Stimulated activated CD8-positive, alpha-beta memory T cell treated with anti-CD3 and anti-CD28 coated beads, Interleukin-15, amount 100 ng/mL, for 24 hours (primary cell): Measurements from ENCODE around the gene CLNK.

Source experiments
- DNase-seq: peaks from one replicate; pipeline ENCODE4 v3.0.0-alpha.2; 2020; ENCODE audit warnings: low read depth

Gene CLNK

GRCh38 chr4:10612476-10612875 lies 72.1 kb downstream of the CLNK start:
- no peak for DNase-seq

- DNase-seq = no peak
Measured at GRCh38 chr4:10611673-10612072, 72.9 kb downstream of the CLNK start.

- DNase-seq = no peak
Measured at GRCh38 chr4:10608501-10609219, 75.9 kb downstream of the CLNK start.

GRCh38 chr4:10607206-10607605 lies 77.4 kb downstream of the CLNK start:
- DNase-seq = no peak

GRCh38 chr4:10606483-10607155 lies 77.9 kb downstream of the CLNK start:
- DNase-seq = no peak

- DNase-seq = no peak
Measured at GRCh38 chr4:10605746-10606482, 78.7 kb downstream of the CLNK start.

GRCh38 chr4:10605031-10605430 lies 79.5 kb downstream of the CLNK start:
- no peak for DNase-seq

GRCh38 chr4:10599574-10599973 lies 85.0 kb downstream of the CLNK start:
- no peak for DNase-seq

GRCh38 chr4:10598829-10599228 lies 85.7 kb downstream of the CLNK start:
- DNase-seq = no peak

GRCh38 chr4:10596586-10597290 lies 87.8 kb downstream of the CLNK start:
- DNase-seq = no peak

- no peak for DNase-seq
Measured at GRCh38 chr4:10593130-10593529, 91.4 kb downstream of the CLNK start.

- DNase-seq = no peak
Measured at GRCh38 chr4:10590896-10591295, 93.7 kb downstream of the CLNK start.

- DNase-seq = no peak
Measured at GRCh38 chr4:10589799-10590198, 94.8 kb downstream of the CLNK start.

GRCh38 chr4:10589321-10589720 lies 95.2 kb downstream of the CLNK start:
- DNase-seq = no peak

GRCh38 chr4:10587697-10588096 lies 96.9 kb downstream of the CLNK start:
- no peak for DNase-seq

- no peak for DNase-seq
Measured at GRCh38 chr4:10587296-10587695, 97.3 kb downstream of the CLNK start.

- no peak for DNase-seq
Measured at GRCh38 chr4:10584042-10584441, 100.5 kb downstream of the CLNK start.

GRCh38 chr4:10582951-10583350 lies 101.6 kb downstream of the CLNK start:
- no peak for DNase-seq

GRCh38 chr4:10582059-10582686 lies 102.4 kb downstream of the CLNK start:
- DNase-seq = no peak

GRCh38 chr4:10581022-10581421 lies 103.5 kb downstream of the CLNK start:
- no peak for DNase-seq

- no peak for DNase-seq
Measured at GRCh38 chr4:10579648-10580047, 104.9 kb downstream of the CLNK start.
